Measurements from ENCODE around the gene NRG4. TPM values are rescaled to one million over a fixed set of nuclear protein-coding genes. Genes with fewer than 3 reads are reported as not detected.
"Not testable (repeated sequence)": the region's sequence is repeated elsewhere in the genome, so short reads cannot be mapped to it uniquely, and the experiment has no call there.

NRG4 gene
- total and polyA plus RNA-seq, 2 experiments from 2014 or later = 0.21 to 0.47 TPM

GRCh38 chr15:76054201-76054600 is 42.0 kb upstream of the NRG4 start:
- H3F3A ChIP-seq (replicated peaks; ENCODE audit: low read depth); H3K27me3 ChIP-seq (ENCODE audit: insufficient read depth); H3K79me2 ChIP-seq (replicated peaks; ENCODE audit: insufficient read depth); H3K27ac ChIP-seq (ENCODE audit: low read depth); H3K4me2 ChIP-seq; H3K36me3 ChIP-seq (ENCODE audit: insufficient read depth); H3K36me3 Mint-ChIP-seq (ENCODE audit: low read depth); H3K27ac Mint-ChIP-seq; H3K4me3 Mint-ChIP-seq; ATAC-seq; H2AFZ ChIP-seq; H3K9me2 ChIP-seq (ENCODE audit: insufficient read depth); H3K9me3 Mint-ChIP-seq; H4K20me1 ChIP-seq (replicated peaks; ENCODE audit: insufficient read depth); DNase-seq (ENCODE audit: low spot score); H3K4me3 ChIP-seq: not testable (repeated sequence)
- Mint-ChIP-seq H3K27me3 (ENCODE audit: insufficient read depth, low read depth, poor library complexity) (peaks cover 10% of the 10 kb centered on the region), H3K4me1 (peaks cover 22% of the 10 kb centered on the region)
- peaks cover 13% of the 10 kb centered on the region for H3K4me1 ChIP-seq (ENCODE audit: insufficient read depth)

DNA sequence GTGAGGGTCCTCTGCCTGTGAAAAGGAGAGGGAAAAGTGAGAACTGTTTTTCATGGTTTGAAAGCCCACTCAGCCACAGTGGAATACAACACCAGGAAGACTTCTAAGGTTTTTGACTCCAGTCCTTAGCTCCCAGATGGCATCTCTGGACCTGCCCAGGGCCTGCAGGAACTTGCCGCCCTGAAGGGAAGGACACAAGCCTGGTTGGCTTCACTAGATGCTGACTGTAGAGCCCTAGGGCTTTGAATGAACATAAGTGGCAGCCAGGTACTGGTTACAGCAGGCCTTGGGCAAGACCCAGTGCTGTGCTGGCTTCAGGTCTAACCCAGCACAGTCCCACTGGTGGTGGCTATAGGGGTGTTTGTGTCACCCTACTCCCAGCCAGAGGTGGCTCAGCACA is 26.3 kb upstream of the NRG4 start:
- H3F3A ChIP-seq (replicated peaks; ENCODE audit: low read depth) = no peaks in the 10 kb centered on the region
- H3K27ac ChIP-seq (ENCODE audit: low read depth) = no peak overlapping the region
- H3K27me3 ChIP-seq (ENCODE audit: insufficient read depth) = no peaks in the 10 kb centered on the region
- no peak for TF ChIP-seq EZH2 (IDR thresholded peaks at IDR 0.05; ENCODE audit: low read depth, unreplicated experiment)
- no peak for TF ChIP-seq POLR2AphosphoS5 (IDR thresholded peaks at IDR 0.05; ENCODE audit: low read depth)
- TF ChIP-seq, protein P1, sequence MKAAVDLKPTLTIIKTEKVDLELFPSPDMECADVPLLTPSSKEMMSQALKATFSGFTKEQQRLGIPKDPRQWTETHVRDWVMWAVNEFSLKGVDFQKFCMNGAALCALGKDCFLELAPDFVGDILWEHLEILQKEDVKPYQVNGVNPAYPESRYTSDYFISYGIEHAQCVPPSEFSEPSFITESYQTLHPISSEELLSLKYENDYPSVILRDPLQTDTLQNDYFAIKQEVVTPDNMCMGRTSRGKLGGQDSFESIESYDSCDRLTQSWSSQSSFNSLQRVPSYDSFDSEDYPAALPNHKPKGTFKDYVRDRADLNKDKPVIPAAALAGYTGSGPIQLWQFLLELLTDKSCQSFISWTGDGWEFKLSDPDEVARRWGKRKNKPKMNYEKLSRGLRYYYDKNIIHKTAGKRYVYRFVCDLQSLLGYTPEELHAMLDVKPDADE (IDR thresholded peaks at IDR 0.05) = no peak
- TF ChIP-seq REST (IDR thresholded peaks at IDR 0.05; ENCODE audit: unreplicated experiment) = no peak
- H3K4me2 ChIP-seq = no peak overlapping the region
- no peak overlapping the region for H2AFZ ChIP-seq
- no peaks in the 10 kb centered on the region for H3K36me3 Mint-ChIP-seq (ENCODE audit: low read depth)
- H3K4me1 Mint-ChIP-seq = peaks cover 15% of the 10 kb centered on the region; the same call in 2 of the 3 replicates
- no peaks in the 10 kb centered on the region for H3K9me2 ChIP-seq (ENCODE audit: insufficient read depth)
- no peaks in the 10 kb centered on the region for H4K20me1 ChIP-seq (replicated peaks; ENCODE audit: insufficient read depth)
- no peak overlapping the region for H3K4me3 Mint-ChIP-seq
- peaks cover 5% of the 10 kb centered on the region; the same call in 1 of the 3 replicates for H3K9me3 Mint-ChIP-seq
- peaks cover 4% of the 10 kb centered on the region; the same call in 1 of the 2 replicates for H3K4me1 ChIP-seq (ENCODE audit: insufficient read depth)
- DNase-seq (ENCODE audit: low spot score) (no peak), ATAC-seq (no peak)
- H3K79me2 ChIP-seq (replicated peaks; ENCODE audit: insufficient read depth) = no peaks in the 10 kb centered on the region
- H3K36me3 ChIP-seq (ENCODE audit: insufficient read depth) = no peaks in the 10 kb centered on the region
- H3K4me3 ChIP-seq = no peak overlapping the region
- no peaks in the 10 kb centered on the region for H3K27me3 Mint-ChIP-seq (ENCODE audit: insufficient read depth, low read depth, poor library complexity)
- H3K27ac Mint-ChIP-seq = no peak overlapping the region

DNA sequence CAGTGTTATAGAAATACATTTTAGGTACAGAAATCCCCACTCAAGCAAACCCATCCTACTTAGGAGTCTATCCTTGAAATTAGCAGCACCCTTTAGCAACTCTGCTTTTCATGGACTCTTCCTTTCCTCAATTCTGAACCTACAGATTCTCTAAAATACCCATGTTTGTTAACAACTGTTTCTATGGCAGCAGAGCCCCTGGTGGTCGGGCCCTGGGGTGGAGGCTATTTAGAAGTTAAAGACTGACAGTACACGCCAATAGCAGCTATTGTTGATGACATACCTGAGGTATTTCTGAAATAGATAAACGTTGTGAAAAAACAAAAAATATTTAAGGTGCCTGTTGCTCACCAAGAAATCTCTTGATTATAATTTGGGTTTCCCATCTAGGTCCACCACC is 23.4 kb upstream of the NRG4 start:
- H3K4me1 ChIP-seq (ENCODE audit: insufficient read depth) = peaks cover 4% of the 10 kb centered on the region; the same call in 1 of the 2 replicates
- no peak overlapping the region for H2AFZ ChIP-seq
- DNase-seq (ENCODE audit: low spot score) = peak; percentile 29
- H3K9me3 Mint-ChIP-seq = no peaks in the 10 kb centered on the region
- no peaks in the 10 kb centered on the region for H3K9me2 ChIP-seq (ENCODE audit: insufficient read depth)
- peaks cover 15% of the 10 kb centered on the region; the same call in 2 of the 3 replicates for H3K4me1 Mint-ChIP-seq
- 0 out of 2 replicates have a peak overlapping the region, but pooled peaks have one; percentile 6 for H3K4me2 ChIP-seq
- peak; percentile 82 for ATAC-seq
- no peak overlapping the region for H3K4me3 ChIP-seq
- H3K79me2 ChIP-seq (replicated peaks; ENCODE audit: insufficient read depth) = no peaks in the 10 kb centered on the region
- H3K27me3 ChIP-seq (ENCODE audit: insufficient read depth) = no peaks in the 10 kb centered on the region
- no peaks in the 10 kb centered on the region for H3K36me3 ChIP-seq (ENCODE audit: insufficient read depth)
- H3K27ac Mint-ChIP-seq = no peak overlapping the region
- no peaks in the 10 kb centered on the region for H3F3A ChIP-seq (replicated peaks; ENCODE audit: low read depth)
- H3K27ac ChIP-seq (ENCODE audit: low read depth) = no peak overlapping the region
- H4K20me1 ChIP-seq (replicated peaks; ENCODE audit: insufficient read depth) = no peaks in the 10 kb centered on the region
- H3K4me3 Mint-ChIP-seq = peak overlapping the region; percentile 8; the same call in 1 of the 3 replicates
- no peaks in the 10 kb centered on the region for H3K27me3 Mint-ChIP-seq (ENCODE audit: insufficient read depth, low read depth, poor library complexity)
- H3K36me3 Mint-ChIP-seq (ENCODE audit: low read depth) = no peaks in the 10 kb centered on the region
- TF ChIP-seq ZNF114 (CRISPR knock-in tag; IDR thresholded peaks at IDR 0.05) (no peak), NANOG (IDR thresholded peaks at IDR 0.05; ENCODE audit: borderline replicate concordance) (no peak), STAT1 (IDR thresholded peaks at IDR 0.05; ENCODE audit: unreplicated experiment) (no peak)

Data from GM23338 (cell line).